Adrenal gland (tissue), 12 donors: ENCODE data around the gene NEMP1. TPM values are rescaled to one million over a fixed set of nuclear protein-coding genes. Genes with fewer than 3 reads are reported as not detected.
A peak's percentile ranks its signal among the peaks of the same experiment; 100 is the strongest.
"Not testable (repeated sequence)": the region's sequence is repeated elsewhere in the genome, so short reads cannot be mapped to it uniquely, and the experiment has no call there.

Experiments
- DNase-seq, 7 donors: peaks; one replicate each; pipeline ENCODE4 v3.0.0-alpha.2; 2019 to 2020
- H3K27ac ChIP-seq, 5 donors: fragments of 200-600 bp; sonication (generic) in 4 of 5; 1 replicate in 3 of 5; 2 replicates in 2 of 5; pipeline versions ENCODE4 v1.5.1 to v1.8.0; 2016 to 2020; ENCODE audit warnings: mild to moderate bottlenecking in 1 of 5
- H3K27me3 ChIP-seq: fragments of 200-600 bp; 2 replicates; pipeline ENCODE4 v1.8.0; 2021
- H3K36me3 ChIP-seq, 2 donors: fragments of 200-600 bp; replicated peaks in 1 of 2; 1 replicate in 1 of 2; 2 replicates in 1 of 2; pipeline versions ENCODE4 v1.5.1 to v1.8.0; 2018 to 2022
- H3K4me1 ChIP-seq, 2 donors: fragments of 200-600 bp; replicated peaks in 1 of 2; 1 replicate in 1 of 2; 2 replicates in 1 of 2; pipeline versions ENCODE4 v1.5.1 to v1.8.0; 2018 to 2021
- H3K4me3 ChIP-seq, 4 donors: fragments of 200-600 bp; sonication (generic) in 3 of 4; one replicate each; pipeline ENCODE4 v1.5.1; 2016 to 2018
- H3K9me3 ChIP-seq, 3 donors: fragments of 200-600 bp; sonication (generic) in 1 of 3; replicated peaks in 1 of 3; 1 replicate in 2 of 3; 2 replicates in 1 of 3; pipeline versions ENCODE4 v1.5.1 to v1.8.0; 2016 to 2021
- POLR2A ChIP-seq, 2 donors: fragments of 450-650 bp; IDR thresholded peaks; one replicate each; pipeline ENCODE4 v1.6.1; 2017; ENCODE audit warnings: antibody characterized with exemption in 2 of 2, mild to moderate bottlenecking in 2 of 2, moderate library complexity in 1 of 2
- WGBS, 4 donors: extraction: QIAGEN DNeasy Blood & Tissue Kit in 2 of 4; methylation state at CpG; one replicate each; pipeline versions ENCODE4 v1.1.5 to v1.1.7; 2013 to 2017; 5-methylcytosine and 5-hydroxymethylcytosine counted together
- intact Hi-C, 2 donors: fragments of 100-400 bp; cut with DNase I; formaldehyde crosslinking; loops; one replicate each; pipeline versions ENCODE4 v1.14.1 to v1.15.0; 2022 to 2023
- polyA plus RNA-seq, 3 donors: library from polyadenylated mRNA; stranded (reverse); fragments of 200-250 nt in 2 of 3; fragments of 350-450 nt in 1 of 3; fragmentation: Illumina TruSeq in 1 of 3; extraction: RNeasy Lipid Tissue Mini Kit (QIAGEN cat#74804) in 1 of 3; gene quantifications; one replicate each; pipeline ENCODE4 v1.2.3, GENCODE V29; 2013 to 2014
- total RNA-seq, 9 donors: library from RNA; depleted of rRNA in 4 of 9; stranded (reverse); fragments of >200 nt in 4 of 9; fragments of 120-200 nt in 1 of 9; fragmentation: NEBNext Ultra II Directional in 1 of 9; extraction: Animal tissue kit (Norgen Biotek cat#: 25700) in 1 of 9; gene quantifications; one replicate each; pipeline versions ENCODE4 v1.1.0 to v1.2.4, GENCODE V29; 2013 to 2023
- TF ChIP-seq, protein P1 (sequence below), 6 experiments: fragments of 450-650 bp in 4 of 6; fragments of 200-600 bp in 2 of 6; sonication (generic) in 1 of 6; IDR thresholded peaks; 1 replicate in 5 of 6; 2 replicates in 1 of 6; pipeline versions ENCODE4 v1.5.1 to v1.8.0; 2016 to 2021; ENCODE audit warnings: antibody characterized with exemption in 6 of 6, mild to moderate bottlenecking in 2 of 6, moderate library complexity in 1 of 6
- donor health status: healthy with polysubstance abuse.
- donor health status: Bipolar disorder and iron deficiency.
- donor health status: DM: yes; HTN: yes; CAD: no.
- donor health status: DM: no; HTN: no; CAD: no.
- donor health status: DM: no; HTN: no; CAD: no.
- donor health status: DM: yes; HTN: yes; CAD: no.

NEMP1 gene
- total and polyA plus RNA-seq, 12 donors: 2.7 to 16.4 (median 7.6) TPM

GRCh38 chr12:57027805-57028153 lies 50.8 kb downstream of the NEMP1 start:
- TF ChIP-seq, protein P1, sequence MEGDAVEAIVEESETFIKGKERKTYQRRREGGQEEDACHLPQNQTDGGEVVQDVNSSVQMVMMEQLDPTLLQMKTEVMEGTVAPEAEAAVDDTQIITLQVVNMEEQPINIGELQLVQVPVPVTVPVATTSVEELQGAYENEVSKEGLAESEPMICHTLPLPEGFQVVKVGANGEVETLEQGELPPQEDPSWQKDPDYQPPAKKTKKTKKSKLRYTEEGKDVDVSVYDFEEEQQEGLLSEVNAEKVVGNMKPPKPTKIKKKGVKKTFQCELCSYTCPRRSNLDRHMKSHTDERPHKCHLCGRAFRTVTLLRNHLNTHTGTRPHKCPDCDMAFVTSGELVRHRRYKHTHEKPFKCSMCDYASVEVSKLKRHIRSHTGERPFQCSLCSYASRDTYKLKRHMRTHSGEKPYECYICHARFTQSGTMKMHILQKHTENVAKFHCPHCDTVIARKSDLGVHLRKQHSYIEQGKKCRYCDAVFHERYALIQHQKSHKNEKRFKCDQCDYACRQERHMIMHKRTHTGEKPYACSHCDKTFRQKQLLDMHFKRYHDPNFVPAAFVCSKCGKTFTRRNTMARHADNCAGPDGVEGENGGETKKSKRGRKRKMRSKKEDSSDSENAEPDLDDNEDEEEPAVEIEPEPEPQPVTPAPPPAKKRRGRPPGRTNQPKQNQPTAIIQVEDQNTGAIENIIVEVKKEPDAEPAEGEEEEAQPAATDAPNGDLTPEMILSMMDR (IDR thresholded peaks at IDR 0.05): no peak
- TF ChIP-seq POLR2A (IDR thresholded peaks at IDR 0.05): no peak
- no peak for DNase-seq
- H3K4me3 ChIP-seq: no peak overlapping the region
- 64 to 78% (median 75%) methylated on average over 5 of the region's 5 CpGs for WGBS, 4 donors
- H3K36me3 ChIP-seq: no peaks in the 10 kb centered on the region
- H3K27ac ChIP-seq: no peak overlapping the region
- intact Hi-C loops: no loop called here
- H3K9me3 ChIP-seq: no peaks in the 10 kb centered on the region
- H3K27me3 ChIP-seq: no peaks in the 10 kb centered on the region
- no peaks in the 10 kb centered on the region for H3K4me1 ChIP-seq

DNA sequence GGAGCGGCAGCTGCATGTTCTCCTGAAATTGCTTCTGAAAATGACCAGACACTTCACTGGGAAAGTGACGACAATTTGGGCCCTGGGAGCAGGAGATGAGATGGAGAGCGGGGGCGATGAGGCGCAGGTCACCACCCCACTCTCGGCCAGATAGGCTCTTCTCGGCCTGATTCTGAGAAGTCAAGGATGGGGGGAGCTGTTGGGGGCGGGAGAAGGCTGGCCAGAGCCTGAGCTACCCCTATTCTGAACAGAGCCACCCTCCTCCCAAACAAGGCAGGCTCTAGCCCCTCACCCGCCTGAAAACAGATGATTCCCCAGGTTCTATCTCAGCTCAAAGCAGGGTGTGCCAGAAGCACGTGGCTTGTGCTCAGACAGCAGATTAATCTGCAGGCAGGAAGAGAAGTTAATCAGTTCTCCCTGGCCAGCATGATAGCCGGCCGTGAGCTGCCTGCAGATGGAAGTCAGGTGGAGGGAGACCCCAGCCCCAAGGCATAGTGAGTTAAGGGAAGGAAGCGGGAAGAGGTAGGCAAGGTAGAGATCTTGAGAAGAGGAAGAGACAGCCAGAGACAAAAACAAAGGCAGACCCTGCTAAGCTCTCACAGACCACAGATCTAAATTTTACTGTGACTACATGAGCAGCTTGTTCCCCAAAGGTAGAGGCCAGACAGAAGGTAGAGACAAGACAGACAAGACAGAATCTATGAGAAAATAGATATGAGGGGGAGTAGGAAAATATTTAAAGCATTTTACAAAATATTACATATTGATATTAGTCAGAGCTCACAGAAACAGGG lies 51.4 kb downstream of the NEMP1 start:
- no peaks in the 10 kb centered on the region for H3K27me3 ChIP-seq
- intact Hi-C loops: no loop called here
- TF ChIP-seq, protein P1 (IDR thresholded peaks at IDR 0.05): no peak
- no peak overlapping the region for H3K27ac ChIP-seq
- H3K4me3 ChIP-seq: no peak overlapping the region
- H3K36me3 ChIP-seq: no peaks in the 10 kb centered on the region
- WGBS, 4 donors: 64 to 72% (median 67%) methylated on average over 12 to 13 of the region's 13 CpGs
- no peaks in the 10 kb centered on the region for H3K4me1 ChIP-seq
- peak in 1 of 7 donors; percentile 59 for DNase-seq
- no peaks in the 10 kb centered on the region for H3K9me3 ChIP-seq

DNA sequence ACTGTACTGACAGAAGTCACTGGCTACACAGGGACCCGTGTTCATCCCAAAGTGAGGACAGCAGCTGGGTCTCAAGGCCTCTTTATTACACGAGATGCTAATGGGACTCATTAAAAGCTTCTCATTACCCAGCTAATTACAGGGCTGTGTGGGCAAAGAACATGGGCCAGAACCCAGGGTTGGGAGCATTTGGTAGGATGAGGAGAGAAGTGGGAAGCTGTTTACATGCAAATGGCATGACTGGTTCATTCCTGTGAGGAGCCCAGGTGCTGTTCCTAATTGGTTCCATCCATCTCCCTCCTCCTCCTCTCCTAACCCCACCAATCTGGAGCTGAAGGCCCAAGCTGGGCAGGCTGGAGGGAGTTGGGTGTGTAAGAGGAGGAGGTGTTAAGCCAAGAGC lies 53.4 kb downstream of the NEMP1 start:
- intact Hi-C loops: no loop called here
- DNase-seq: no peak
- H3K27ac ChIP-seq: no peak overlapping the region
- H3K4me3 ChIP-seq: no peak overlapping the region
- whole genome bisulfite sequencing, 4 donors: 71 to 93% (median 78%) methylated on average over 2 of the region's 2 CpGs
- H3K27me3 ChIP-seq: no peaks in the 10 kb centered on the region
- TF ChIP-seq, protein P1 (IDR thresholded peaks at IDR 0.05): no peak
- no peak for TF ChIP-seq POLR2A (IDR thresholded peaks at IDR 0.05)
- H3K9me3 ChIP-seq: no peaks in the 10 kb centered on the region
- no peaks in the 10 kb centered on the region for H3K4me1 ChIP-seq
- H3K36me3 ChIP-seq: no peaks in the 10 kb centered on the region

DNA sequence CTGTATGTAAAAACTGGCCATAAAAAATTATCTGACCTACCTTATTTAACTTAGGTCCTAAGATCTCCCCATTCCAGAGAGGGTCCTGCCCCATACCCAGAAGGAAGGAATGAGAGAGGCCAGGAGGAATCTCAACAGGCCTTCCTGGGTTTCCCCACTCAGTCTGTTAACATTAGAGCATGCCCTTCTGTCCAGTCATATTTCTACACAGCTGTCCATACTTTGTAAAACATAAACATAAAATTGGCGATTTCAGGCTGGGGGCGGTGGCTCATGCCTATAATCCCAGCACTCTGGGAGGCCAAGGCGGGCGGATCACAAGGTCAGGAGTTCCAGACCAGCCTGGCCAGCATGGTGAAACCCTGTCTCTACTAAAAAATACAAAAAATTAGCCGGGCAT lies 56.3 kb downstream of the NEMP1 start:
- H3K27ac ChIP-seq, H3K4me1 ChIP-seq, H3K27me3 ChIP-seq, H3K4me3 ChIP-seq, DNase-seq, H3K9me3 ChIP-seq, H3K36me3 ChIP-seq, intact Hi-C loops: not testable (repeated sequence)
- 91 to 100% (median 96%) methylated on average over 5 of the region's 5 CpGs for WGBS, 4 donors
